GM18505 (cell line): Measurements from ENCODE around the gene DEPDC7.
"Not testable (repeated sequence)": the region's sequence is repeated elsewhere in the genome, so short reads cannot be mapped to it uniquely, and the experiment has no call there.

ENCODE experiments used
- ATAC-seq: cut with Tn5 transposase; IDR thresholded peaks from one replicate; pipeline ENCODE4 v1.9.1; 2021; ENCODE audit not compliant: unreplicated experiment
- POLR2A ChIP-seq: IDR thresholded peaks from 4 replicates; pipeline ENCODE4 v1.6.1; 2011; ENCODE audit warnings: borderline replicate concordance; ENCODE audit not compliant: insufficient read depth, insufficient read length; ENCODE audit errors: extremely low read depth

DEPDC7 gene

DNA sequence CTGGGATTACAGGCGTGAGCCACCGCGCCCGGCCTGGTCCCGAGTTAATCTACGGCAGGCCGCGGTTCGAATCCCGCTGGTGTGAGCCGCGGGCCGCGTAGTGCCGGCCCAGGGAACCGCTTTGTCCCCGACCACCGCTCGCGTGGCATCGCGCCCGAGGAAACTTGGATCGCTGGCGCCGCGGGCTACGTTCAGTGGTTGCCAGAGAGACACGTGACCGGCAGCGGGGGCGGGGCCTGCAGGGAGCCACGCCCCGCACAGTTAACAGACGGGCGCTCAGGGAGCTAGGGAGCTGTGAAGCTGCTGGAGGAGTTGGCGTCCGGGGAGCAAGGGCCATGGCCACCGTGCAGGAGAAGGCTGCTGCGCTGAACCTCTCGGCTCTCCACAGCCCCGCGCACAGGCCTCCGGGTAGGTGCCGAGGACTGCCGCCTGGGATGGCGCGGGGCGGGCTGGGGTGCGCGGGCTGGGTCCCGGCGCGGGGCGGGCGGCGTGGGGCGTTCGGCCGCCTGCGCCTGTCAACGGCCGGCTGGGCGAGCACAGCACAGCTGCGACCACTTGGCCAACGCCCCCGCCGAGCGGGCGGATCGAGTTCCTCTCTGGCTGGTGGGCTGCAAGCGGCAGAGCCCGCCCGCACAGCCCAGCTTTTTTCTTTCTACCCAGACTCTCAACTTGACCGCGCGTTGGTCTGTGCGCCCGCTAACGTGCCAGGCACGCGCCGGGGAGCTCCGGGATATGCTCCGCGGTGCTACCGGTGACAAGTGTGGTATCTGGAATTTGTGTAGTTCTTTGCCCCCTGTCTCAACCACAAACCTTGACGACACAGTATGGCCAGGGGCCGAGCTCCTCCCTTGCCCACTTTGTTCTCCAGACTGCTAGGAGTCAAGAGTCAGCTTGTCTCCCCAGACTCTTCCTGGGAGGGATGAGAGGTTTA, at the start of gene DEPDC7:
Gene DEPDC7, plus strand, starts transcription at position 258 of the 931 bp plus-strand sequence. Its CDS starts 78 bp downstream, at position 336.
- no peak for TF ChIP-seq POLR2A
- peak; percentile 44 for ATAC-seq

DNA sequence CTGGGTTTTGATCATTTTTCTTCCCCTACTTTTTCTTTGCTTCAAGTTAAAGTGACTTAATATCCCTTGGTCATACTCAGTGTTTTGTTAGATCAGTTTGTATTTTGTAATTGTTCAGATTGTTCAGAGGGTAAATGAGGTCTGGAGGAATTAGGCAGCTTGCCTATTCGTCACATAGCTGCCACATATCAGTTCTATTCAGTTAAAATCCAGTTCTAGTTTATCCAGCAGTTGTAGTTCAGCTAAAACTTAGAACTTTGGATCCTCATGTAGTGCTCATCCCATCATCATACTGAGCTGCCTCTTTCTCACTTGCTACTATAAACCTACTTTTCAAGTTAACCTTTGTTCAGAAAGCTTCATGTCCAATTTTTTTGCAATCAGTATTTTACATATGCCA, 47.1 kb upstream of the DEPDC7 start:
- ATAC-seq: no peak
- TF ChIP-seq POLR2A: no peak

DNA sequence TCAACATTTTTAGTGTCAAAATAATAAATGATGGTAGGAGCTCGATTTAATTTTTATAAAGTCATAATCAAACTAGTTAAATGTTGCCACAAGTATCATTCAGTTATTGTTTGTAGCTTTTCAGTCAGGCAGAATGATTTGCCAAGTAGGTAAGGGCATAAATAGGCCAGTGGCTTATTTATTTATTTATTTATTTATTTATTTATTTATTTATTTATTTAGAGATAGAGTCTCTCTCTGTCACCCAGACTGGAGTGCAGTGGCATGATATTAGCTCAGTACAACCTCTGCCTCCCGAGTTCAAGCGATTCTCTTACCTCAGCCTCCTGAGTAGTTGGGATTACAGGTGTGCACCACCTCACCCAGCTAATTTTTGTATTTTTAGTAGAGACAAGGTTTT, 43.4 kb upstream of the DEPDC7 start:
- ATAC-seq: not testable (repeated sequence)

DNA sequence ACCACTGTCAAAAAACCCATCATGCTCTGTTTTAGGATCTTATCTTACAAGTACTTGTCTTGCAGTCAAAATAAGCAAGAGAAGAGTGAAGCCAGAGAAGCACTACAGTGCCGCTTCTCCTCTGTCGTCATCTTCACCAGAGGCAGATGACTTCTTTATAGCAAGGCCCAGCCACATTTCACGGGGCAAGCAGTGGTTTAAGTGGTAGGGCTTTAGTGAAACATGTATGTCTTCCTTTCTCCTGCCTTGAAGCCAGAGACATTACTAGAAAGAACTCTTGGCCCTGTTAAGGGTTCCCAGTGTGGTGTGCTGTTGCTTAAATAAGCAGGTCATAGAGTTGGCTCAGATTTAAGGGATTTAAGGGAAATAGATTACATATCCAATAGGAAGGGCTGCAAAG, 42.9 kb upstream of the DEPDC7 start:
- TF ChIP-seq POLR2A: no peak
- ATAC-seq: no peak

DNA sequence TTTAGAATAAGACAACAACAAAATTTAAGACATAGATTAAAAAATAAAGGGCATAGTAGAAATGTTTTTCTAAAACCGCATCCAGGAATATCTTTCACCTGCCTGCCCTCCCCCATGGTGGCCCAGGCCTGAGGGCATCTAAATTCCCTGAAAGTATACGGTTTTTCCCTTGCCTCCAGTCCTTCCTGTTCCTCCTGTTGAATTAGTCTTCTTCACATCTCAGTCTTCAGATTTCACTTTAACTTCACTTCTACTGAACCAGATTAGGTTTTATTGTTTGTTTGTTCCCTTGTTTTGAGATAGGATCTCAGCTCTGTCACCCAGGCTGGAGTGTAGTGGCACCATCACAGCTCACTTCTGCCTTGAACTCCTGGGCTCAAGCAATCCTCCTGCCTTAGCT, 33.1 kb upstream of the DEPDC7 start:
- ATAC-seq: no peak
- TF ChIP-seq POLR2A: no peak

DNA sequence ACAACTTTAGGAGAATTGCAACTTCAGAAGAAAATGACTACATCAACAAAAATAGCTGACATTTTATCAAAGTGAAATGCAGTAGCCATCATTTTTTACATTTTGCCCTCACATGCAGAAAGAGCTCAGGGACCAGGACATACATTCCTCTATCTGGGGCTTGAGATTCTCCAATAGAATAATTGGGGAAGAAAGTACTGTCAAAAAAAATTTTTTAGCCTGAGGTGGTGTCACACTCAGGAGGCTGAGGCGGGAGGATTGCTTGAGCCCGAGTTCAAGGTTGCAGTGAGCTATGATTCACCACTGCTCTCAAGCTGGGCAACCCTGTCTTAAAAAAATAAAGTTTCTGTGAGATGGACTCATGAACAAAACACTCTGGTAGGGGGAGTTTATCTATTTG, 32.2 kb upstream of the DEPDC7 start:
- ATAC-seq: no peak
- TF ChIP-seq POLR2A: no peak

DNA sequence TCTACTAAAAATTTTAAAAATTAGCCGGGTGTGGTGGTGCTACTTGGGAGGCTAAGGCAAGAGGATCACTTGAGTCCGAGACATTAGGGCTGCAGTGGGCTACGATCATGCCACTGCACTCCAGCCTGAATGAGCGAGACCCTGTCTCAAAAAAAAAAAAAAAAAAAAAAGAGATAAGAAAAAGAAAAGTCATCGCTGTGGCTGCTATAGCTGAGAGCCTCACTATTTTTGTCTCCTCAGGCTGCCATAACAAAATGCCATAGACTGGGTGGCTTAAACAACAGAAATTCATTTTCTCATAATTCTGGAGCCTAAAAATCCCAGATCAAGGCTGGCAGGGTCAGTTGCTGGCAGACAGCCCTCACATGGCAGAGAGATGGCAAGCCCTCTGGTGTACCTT, 30.1 kb upstream of the DEPDC7 start:
- TF ChIP-seq POLR2A: no peak
- ATAC-seq: no peak

DNA sequence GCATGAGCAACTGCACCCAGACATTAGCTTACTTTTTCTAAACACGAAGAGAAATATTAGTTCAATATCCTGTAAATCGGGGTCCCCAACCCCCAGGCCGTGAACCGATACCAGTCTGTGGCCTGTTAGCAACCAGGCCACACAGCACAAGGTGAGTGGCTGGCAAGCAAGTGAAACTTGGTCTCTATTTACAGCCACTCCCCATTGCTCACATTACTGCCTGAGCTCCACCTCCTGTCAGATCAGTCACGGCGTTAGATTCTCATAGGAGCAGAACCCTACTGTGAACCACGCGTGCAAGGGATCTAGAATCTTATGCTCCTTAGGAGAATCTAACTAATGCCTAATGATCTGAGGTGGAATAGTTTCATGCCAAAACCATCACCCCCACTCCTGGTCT, 27.8 kb upstream of the DEPDC7 start:
- no peak for TF ChIP-seq POLR2A
- no peak for ATAC-seq

DNA sequence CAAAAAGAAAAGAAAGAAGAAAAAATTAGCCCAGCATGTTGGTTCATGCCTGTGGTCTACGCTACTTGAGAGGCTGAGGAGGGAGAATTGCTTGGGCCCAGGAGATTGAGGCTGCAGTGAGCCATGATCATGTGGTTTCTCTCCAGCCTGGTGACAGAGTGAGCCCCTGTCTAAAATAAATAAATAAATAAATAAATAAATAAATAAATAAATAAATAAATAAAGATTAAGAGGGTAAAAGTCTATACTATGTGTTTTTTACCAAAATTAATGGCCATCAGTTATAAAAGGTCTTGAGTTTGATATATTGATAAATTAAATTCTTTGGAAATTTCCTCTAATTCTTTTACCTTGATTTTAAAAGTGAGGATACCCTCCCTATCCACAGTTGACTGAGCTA, 25.2 kb upstream of the DEPDC7 start:
- no peak for ATAC-seq
- no peak for TF ChIP-seq POLR2A

DNA sequence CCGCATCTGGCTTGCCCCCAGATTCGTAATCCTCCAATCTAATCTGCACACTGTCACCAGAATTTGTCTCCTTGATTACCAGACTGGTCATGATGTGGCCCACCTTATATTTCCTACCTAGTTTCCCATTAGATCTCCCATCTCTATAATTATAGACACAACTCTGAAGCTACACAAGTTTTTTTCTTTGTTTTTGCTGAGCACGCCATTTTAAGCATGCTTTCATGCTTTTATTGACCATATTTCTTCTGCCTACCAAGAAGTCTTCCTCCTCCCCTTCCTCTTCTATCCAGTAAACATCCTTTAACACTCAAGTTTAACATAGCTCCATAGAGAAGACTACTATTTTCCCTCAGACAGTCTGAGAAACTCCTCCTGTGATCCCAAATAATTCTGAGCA, 24.3 kb upstream of the DEPDC7 start:
- ATAC-seq: no peak

DNA sequence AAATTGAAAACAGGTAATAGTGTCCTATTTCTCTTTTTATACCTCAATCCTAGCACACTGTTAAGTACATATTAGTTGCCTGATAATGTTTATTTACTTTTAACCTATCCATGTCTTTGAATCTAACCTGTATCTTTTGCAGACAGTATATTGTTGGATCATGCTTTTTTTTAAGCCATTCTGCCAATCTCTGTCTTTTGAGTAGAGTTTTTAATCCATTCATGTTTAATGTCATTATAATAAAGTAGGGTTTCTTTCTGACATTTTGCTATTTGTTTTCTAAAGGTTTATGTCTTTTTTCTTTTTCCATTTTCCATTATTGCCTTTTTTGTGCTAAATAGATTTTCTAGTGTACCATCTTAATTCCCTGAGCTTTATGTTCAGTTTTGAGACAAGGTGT, 23.8 kb upstream of the DEPDC7 start:
- no peak for ATAC-seq
- no peak for TF ChIP-seq POLR2A

More for the DNA sequence above, 24.3 kb upstream of the DEPDC7 start:
- no peak for TF ChIP-seq POLR2A

DNA sequence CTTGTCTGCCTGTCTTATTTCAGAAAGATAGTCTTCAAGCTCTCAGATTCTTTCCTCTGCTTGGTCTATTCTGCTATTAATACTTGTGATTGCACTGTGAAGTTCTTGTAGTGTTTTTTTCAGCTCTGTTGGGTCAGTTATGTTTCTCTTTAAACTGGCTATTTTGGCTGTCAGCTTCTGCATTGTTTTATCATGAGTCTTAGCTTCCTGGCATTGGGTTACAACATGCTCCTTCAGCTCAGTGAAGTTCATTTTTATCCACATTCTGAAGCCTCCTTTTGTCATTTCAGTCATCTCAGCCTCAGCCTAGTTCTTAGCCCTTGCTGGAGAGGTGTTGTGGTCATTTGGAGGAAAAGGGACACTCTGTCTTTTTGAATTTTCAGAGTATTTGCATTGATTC, 15.5 kb upstream of the DEPDC7 start:
- TF ChIP-seq POLR2A: no peak
- no peak for ATAC-seq

DNA sequence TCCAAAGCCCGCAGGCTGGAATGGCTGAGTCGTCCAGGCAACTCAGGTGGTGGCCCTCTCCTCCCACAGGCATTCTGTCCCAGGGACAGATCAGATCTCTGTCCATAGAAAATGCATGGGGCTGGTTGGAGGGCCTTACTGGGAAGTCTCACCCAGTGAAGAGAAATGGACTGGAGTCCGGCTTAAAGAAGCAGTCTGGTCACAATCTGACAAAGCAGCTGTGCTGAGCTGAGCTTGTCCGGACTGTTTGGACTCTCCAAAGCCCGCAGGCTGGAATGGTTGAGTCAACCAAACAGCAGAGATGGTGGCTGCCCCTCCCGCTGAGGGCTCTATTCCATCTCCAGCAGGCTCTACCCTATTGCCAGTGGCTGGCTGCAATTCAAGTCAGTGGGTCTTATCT, 14.4 kb upstream of the DEPDC7 start:
- no peak for ATAC-seq
- TF ChIP-seq POLR2A: no peak

DNA sequence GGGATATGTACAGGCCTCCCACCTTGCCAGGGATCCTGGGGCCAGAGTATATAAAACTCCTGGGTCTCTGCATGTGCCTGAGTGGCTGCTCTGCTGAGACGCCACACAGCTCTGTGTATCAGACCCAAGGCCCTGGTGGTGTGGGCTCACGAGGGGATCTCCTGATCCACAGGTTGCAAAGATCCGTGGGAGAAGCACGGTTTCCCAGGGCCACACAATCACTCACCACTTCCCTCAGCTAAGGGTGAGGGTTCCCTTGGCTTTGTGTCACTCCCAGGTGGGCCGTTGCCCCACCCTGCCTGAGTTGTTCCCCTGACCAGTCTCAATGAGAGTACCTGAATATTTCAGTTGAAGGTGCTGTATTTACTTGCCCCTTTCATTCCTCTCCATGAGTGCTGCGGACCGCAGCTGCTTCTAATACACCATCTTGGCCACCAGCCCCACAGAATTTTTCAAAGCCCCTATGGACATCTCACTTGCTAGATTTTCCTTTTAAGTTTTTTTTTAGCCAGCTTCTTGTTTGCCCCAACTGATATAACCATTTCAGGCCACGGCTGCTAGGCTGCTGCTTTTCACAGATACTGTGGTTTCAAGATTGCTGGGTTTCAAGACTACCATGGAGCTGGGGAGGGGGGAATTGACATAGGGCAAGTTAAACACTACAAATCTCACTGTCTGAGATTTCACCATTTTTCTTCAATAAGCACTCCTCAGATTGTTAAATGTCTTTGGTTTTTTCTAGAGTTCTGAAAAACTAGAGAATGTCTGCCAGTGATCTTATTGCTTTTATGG, 13.7 kb upstream of the DEPDC7 start:
- ATAC-seq: no peak
- TF ChIP-seq POLR2A: no peak
